ENCODE results near the gene GABRA5.
"Not testable (repeated sequence)": the region's sequence is repeated elsewhere in the genome, so short reads cannot be mapped to it uniquely, and the experiment has no call there.

The GABRA5 gene

DNA sequence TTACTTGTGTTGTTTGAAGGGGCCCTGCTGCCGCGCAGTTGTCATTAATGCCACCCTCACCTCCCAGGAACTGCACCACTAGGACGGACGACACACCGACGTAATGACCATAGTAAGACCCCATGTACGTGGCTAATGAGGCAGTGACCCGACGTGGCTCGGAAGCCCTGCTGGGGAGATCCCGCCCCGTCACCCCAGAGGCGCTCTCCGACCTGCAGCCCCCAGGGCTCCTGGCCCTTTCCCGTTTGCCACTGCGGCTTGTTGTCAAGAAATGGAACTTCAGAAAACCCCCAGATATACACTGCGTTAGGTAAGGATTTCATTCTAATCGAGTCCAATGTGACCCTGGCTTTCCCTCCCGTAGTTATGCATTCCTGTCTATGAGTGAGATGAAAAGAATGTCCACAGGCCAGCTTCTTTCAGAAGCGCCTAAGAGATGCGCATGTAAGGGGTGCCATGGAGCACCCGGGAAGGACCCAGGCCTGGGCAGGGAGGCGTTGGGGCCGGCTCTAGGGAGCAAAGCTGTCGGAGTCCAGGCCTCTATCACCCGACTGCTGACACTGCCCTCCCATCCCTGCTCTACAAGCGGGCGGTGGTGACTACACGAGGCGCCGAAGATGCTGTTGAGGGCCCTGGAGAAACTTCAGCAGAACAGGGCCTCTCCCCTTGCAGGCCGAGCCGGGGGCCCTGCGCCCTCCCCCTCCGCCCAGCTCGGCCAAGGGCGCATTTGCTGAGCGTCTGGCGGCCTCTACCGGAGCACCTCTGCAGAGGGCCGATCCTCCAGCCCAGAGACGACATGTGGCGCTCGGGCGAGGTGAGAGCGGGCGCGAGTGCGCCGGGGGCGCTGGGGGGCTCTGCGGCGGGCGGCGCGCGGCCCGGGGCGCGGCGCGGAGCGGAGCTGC is at the start of gene GABRA5:
Gene GABRA5 (plus strand): TSS at position 765 of the 902 bp plus-strand sequence. CDS start 2,187 bp downstream, outside the sequence.
- no peak for DNase-seq (ENCODE audit: extremely low read depth in 1 of 2, low read depth in 1 of 2)

DNA sequence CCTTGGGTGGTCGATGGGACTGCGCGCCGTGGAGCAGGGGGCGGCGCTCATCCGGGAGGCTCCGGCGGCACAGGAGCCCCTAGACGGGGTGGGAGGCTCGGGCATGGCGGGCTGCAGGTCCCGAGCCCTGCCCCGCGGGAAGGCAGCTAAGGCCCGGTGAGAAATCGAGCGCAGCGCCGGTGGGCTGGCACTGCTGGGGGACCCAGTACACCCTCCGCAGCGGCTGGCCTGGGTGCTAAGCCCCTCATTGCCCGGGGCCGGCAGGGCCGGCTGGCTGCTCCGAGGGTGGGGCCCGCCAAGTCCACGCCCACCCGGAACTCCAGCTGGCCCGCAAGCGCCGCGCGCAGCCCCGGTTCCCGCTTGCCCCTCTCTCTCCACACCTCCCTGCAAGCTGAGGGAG is 35.7 kb upstream of the GABRA5 start:
- not testable (repeated sequence) for DNase-seq (ENCODE audit: extremely low read depth in 1 of 2, low read depth in 1 of 2)

DNA sequence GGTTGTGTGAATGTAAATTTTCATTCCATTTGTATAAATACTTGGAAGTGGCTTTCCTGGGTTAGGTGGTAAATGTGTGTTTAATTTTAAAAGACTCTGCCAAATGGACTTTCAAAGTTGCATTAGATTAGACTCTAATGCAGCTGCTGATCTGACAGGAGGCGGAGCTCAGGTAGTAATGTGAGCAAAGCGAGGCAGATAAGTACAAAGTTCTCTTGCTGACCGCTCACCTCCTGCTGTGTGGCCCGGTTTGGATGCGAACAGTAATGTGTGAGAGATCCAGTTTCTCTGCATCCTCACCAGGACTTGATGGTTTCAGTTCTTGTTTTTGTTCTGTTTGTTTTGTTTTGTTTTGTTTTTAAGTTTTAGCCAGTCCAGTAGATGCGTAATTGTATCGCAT is 34.9 kb upstream of the GABRA5 start:
- DNase-seq (ENCODE audit: extremely low read depth in 1 of 2, low read depth in 1 of 2) = no peak

DNA sequence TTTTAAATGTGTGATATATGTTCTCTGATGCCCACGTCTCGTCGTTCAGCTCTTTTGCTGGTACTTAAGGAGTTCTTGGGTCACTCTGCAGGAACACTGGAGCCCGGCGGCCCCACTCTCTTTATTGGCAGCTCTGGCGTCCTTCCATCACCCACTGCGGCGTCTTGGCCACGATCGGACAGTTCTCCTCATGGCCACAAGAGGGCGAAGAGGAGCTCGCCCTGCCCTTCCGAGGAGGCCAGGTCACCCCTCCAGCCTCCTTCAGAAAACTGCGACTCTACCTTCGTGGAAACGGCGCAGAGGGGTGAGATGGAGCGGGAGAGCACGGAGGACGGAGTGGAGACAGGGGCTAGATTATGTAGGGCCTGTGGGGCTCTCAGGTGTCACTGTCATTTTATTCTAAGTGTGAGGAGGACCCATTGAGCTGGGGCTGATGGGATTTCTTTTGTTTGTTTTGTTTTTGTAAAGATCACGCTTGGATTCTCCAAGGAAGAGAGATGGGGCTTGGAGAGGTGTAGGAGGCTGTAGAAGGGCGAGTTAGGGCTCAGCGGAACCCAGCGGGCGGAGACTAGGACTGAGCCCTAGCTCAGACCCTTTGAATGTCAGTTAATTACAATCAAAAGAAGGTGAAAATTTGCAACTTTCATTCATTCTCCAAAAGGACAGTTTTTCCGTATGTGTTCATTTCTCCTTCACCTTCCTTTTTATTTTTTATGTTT is 28.0 kb upstream of the GABRA5 start:
- DNase-seq (ENCODE audit: extremely low read depth in 1 of 2, low read depth in 1 of 2) = no peak

DNA sequence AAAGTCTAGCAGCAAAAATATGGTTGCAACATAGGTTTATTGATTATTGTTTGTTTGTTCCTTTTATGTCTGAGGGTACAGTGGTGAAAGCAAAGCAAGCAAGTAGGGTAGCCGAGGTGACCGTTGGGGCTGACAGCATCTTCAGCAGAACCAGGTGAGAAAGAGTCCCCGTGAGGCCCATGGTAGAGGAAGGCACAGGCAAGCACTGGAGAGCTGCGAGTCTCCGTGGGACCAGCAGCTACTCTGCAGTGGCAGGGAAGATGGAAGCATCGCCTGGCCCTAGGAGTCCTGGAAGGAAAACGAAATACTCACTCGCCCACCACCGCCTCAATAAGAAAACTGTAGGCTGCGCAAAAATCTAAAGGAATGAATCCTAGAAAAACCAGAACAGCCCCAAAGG is 25.3 kb upstream of the GABRA5 start:
- DNase-seq (ENCODE audit: extremely low read depth in 1 of 2, low read depth in 1 of 2) = no peak

DNA sequence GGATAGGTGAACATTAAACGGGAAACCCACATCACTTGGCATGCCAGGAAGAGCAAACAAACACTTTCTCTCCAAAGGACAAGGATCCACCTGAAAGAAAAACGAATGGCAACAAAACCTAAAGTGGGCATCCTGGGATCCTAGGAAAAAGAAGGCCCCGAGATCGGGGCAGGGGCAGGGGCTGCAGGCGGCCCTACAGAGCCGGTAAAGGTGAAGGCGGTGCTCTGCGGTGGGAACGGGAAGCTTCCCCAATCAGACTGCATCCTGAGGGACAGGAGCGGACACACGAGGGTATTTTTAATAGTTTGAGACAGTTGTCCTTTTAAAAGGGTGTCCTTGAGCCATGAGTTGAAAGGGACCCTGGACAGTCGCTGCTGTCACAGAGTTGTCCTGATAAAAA is 24.9 kb upstream of the GABRA5 start:
- DNase-seq (ENCODE audit: extremely low read depth in 1 of 2, low read depth in 1 of 2) = no peak

DNA sequence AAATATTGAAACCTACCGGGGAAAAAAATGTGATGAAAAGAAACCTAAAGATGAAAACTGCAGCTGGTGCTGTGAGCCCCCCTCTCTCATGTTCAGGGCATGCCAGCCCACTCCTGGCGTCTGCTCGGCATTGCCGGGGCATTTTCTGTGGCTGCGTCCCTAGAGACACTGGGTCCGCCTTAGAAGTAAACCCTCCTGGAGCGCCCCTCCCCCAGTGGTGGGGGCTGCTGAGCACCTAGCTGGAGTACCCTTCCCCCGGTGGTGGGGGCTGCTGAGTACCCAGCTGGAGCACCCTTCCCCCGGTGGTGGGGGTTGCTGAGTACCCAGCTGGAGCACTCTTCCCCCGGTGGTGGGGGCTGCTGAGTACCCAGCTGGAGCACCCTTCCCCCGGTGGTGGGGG is 24.5 kb upstream of the GABRA5 start:
- DNase-seq (ENCODE audit: extremely low read depth in 1 of 2, low read depth in 1 of 2) = no peak

DNA sequence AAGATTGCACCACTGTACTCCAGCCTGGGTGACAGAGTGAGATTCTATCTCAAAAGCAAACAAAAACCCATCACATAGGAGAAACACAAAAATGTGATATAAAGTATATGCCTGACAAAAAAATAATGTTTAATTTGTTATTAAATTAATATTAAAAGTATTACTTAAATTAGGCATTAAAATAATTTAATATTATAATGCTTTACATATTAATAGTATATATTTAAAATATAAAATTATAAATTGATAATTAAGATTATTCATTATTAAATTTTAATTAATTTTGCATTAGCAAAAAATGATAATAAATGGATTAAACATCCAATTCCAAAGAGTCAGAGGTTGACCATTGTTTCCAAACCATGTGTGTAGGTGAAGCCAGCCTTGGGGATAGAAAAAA is 22.0 kb upstream of the GABRA5 start:
- no peak for DNase-seq (ENCODE audit: extremely low read depth in 1 of 2, low read depth in 1 of 2)

DNA sequence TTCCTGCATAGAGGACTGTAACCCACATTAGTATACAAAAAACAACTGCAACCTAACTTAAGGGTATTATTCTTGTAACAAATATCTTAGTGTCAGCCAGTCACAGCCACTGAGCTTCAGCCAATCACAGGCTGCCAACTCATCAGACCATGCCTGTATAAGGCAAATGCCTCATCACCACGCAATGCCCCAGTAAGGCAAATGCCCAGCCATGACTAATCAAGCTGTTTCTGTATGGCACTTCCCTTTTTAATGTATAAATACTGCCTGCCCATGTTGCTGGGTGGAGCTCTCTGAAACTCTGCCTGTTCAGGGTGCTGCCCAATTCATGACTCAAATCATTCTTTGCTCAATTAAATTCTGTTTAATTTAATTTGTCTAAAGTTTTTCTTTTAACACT is 18.4 kb upstream of the GABRA5 start:
- no peak for DNase-seq (ENCODE audit: extremely low read depth in 1 of 2, low read depth in 1 of 2)

DNA sequence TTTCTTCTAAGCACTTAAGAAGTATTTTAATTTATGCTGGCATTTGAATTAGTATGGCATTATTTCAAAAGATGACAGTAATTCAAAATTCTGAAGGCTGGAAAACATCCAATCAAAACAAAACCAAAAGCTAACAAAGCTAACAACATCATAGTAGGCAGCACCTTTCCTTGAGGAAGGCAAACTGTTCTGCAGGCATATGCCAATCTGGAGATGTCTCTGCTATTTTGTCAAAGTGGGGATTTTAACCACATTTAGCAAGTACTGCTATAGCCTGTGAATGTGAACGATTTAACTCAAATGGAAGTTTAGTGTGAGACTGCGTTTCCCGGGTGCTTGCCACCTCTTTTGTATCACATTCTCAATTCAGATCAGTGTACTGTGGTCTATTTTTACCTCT is 16.7 kb upstream of the GABRA5 start:
- DNase-seq (ENCODE audit: extremely low read depth in 1 of 2, low read depth in 1 of 2) = no peak

DNA sequence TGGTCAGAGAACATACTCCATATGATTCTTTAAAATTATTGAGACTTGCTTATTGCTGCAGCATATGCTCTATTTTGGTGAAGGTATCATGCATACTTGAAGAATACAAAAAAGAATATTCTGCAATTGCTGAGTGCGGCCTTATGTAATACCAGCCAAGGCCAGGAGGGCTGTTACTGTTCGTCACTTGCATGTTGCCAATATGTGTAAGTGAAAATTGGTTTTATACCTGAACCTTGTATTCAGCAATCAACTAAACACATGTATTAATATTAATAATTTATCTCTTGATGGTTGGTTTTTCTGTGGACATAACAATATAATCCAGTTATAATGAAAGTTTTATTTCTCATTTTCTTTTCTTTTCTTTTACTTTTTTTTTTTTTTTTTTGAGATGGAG is 13.9 kb upstream of the GABRA5 start:
- DNase-seq (ENCODE audit: extremely low read depth in 1 of 2, low read depth in 1 of 2) = no peak

DNA sequence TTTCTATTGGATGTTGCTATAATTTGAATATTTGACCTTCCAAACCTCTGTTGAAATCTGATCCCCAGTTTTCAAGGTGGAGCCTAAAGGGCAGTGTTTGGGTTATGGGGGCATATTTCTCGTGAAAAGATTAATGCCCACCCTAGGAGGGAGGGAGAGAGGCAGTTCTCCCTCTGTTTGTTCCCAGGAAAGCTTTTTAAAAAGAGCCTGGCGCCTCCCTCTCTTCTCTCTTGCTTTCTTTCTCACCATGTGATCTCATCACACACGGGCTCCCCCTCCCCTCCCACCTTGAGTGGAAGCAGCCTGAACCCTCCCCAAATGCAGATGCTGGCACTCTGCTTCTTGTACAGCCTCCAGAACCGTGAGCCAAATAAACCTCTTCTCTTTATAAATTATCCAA is 12.4 kb upstream of the GABRA5 start:
- no peak for DNase-seq (ENCODE audit: extremely low read depth in 1 of 2, low read depth in 1 of 2)

DNA sequence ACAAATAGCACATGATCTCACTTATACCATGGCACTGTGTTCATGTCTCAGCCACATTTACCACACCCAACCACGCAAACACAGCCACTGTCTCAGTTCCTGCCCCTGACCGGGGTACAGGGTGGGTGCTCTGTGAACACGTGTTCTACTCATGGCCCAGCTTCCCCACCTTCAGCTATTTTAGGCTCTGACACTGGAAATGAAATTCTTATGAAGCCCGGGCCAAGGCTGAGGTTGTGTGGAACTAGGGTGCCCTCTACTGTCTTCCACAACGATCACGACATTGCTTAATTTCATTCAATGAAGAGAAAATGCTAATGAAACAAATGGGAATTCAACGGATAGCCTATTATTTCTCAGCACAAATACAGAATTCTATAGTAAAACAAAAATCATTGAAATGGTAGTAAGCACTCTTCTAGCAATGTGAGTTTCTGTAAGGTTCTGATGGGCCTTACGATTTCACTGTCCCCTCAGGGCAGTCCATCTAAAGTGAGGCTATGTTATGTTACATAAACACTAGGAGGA is 2.1 kb upstream of the GABRA5 start:
- DNase-seq (ENCODE audit: extremely low read depth in 1 of 2, low read depth in 1 of 2) = no peak

DNA sequence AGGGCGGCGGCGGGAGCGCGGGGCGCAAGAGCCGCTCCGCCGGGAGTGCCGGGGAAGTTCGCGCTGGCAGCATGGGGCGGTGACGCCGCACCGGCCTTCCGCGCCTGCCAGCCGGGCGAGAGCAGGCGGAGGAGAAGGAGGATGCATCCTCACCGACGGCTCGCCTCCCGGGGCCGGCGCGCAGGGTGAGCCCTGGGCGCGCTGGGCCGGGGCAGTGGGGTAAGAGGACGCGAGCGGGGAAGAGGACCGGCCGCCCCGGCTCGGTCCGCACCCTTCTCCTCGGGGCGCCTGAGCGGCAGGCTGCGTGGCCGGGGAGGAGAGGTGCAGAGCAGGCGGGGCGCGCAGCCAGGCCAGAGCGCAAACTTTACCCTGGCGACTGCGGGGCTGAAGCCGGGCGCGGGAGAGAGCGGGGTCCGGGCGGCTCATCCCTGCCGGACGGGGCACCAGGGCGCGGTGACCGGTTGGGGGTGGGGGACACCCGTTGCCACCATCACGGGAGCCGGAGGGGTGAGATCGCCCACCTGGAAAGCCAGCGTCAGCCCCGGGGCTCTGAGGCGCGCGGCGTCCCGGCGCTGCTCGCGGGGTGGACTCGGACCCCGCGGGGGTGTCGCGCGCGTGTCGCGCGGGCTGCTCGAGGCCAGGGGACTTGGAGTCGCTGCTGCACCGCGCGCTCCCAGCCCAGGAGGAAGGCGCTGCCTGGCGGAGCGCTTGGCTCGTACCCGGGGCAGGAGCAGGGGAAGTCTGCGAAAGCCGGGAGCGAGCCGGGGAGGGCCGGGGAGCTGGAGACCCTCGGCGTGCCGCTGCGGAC is 542 bp downstream of the GABRA5 start:
- DNase-seq (ENCODE audit: extremely low read depth in 1 of 2, low read depth in 1 of 2) = no peak

DNA sequence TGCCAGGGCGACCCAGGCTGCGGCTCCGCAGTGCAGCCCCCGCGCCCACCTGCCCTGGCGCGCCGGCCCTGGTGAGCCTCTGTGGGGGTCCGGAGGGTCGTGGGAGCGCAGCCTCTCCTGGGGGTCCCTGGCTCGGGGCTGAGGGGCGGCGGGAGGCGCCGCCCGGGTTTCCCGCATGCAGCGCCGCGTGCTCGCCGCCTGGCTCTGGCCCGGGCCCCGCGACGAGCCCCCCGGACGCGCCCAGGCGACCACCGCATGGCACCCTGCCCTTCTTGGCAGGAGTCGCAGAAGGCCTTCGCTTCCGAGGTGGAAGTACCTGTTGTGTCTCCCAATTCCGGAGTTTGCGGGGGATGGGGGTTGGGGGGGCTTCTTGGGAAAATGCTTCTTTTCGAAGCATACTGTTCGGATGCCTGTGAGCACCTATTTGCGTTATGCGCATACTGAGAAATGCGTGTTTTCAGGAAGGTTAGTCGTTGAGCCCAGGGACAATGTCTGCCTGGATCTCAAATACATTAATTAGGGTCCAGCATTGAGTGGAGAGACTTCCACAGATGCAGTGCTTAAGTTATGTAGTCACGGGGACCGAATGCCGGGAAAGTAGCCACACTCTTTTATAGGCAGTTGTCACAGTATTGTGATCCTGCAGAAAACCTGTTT is 1.3 kb downstream of the GABRA5 start:
- DNase-seq (ENCODE audit: extremely low read depth in 1 of 2, low read depth in 1 of 2) = no peak

DNA sequence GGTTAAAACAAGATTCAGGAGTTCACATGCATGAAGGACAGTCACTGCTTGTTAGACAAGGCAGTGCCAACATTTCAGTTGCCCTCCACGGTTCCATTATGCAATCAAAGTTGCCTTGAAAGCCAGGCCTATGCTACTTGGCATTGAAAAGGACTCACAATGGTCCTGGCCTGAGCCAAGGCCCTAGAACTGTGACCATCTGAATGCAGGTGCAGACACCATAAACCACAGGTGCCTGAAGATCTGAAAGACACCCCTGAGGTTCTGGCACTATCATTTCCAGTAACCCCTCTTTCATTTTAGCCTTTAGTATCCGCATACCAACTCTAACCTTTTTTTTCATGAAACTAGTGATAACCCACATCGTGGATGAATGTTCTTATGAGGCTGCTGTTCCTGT is 2.8 kb downstream of the GABRA5 start:
- no peak for DNase-seq (ENCODE audit: extremely low read depth in 1 of 2, low read depth in 1 of 2)

DNA sequence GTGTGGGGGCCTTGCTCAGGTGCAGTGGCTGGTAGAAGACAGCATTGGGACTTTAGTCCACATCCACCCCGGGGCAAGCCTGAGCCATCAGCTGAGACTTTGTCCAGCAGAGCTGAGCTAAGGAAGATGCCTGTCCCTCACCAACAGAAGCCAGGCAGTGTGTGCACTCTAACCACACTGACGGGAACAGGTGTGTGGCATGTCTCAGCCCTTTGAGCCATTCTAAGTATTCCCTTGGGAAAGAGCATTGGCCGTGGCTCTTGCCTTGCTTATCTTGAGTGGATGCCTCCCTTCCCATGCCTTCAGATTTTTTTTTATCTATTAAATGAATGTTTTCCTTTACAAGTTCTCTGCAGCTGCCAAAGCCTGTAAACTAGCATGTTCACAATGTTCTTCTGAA is 3.5 kb downstream of the GABRA5 start:
- no peak for DNase-seq (ENCODE audit: extremely low read depth in 1 of 2, low read depth in 1 of 2)

DNA sequence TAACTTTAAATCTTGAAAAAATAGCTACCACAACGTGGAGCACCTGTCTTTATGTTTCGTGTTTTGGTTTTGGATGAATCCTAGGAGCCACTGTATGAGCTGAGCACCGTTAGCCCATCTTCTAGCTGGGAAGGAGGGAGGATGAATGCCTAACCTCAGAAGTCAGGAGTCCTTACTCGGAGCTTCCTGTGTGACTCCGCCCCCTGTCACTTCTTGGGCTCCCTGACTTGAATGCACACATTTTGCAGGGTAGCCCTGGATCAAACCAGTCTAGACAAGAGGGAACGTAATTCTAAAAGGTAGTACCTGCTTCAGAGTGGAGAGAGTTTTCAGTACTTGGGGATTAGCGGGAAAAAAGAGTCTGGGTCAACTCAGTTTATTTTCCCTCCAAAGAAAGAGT is 5.3 kb downstream of the GABRA5 start:
- DNase-seq (ENCODE audit: extremely low read depth in 1 of 2, low read depth in 1 of 2) = no peak

DNA sequence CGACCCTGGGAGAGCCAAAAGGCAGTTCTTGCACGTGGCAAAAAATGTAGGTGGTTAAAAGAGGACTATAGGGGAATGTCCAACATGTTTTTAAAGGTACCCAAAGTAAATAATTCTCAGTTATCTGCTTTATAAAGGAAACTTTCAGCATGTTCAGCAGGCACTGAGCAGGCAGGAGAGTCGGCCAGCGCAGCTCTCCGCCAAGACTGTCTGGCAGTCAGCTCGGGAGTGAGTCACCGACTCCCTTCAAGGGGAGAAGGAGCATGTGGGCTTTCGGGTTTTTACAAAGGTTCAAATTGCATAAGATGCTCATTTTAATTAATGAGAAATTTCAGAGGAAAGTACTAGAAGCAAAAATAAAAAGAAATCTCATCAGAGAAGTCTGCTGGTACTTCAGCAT is 7.0 kb downstream of the GABRA5 start:
- DNase-seq (ENCODE audit: extremely low read depth in 1 of 2, low read depth in 1 of 2) = no peak

DNA sequence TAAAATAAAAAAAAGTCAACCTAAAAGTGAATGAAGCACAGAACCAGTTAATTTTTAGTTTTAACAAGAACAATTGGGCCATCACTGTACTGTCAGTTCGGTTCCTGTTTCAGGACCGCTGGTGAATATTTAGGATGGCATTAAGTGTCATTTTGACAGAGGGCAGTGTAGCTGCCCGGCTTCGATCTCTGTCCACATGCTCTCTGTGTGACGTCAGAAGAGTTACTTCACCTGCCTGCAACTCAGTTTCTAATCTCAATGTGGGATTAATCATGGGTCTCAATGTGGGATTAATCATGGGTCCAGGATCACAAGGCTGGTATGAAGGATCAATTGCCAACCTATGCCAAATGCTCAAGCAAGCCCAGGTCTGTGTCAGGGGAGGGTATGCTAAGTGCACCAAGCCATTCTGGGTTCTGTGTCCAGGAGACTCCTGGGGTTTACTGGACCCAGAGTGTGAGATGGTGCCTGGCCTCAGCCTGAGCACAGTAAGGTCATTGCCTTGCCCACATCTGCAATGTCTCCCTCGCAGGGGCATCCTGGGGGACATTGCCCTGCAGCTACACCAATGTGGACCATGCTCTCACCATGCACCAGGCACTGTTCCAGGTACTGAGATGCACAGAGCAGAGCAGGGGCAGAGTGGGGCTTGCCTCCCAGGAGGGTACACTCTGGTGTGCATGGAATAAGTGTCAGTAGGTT is 8.1 kb downstream of the GABRA5 start:
- DNase-seq (ENCODE audit: extremely low read depth in 1 of 2, low read depth in 1 of 2) = no peak

Data from activated CD8-positive, alpha-beta memory T cell treated with anti-CD3 and anti-CD28 coated beads for 1 hour (primary cell).